BE2C (cell line): Measurements from ENCODE around the gene MAP4K1.
"Not testable (repeated sequence)": the region's sequence is repeated elsewhere in the genome, so short reads cannot be mapped to it uniquely, and the experiment has no call there.

Source experiments
- DNase-seq: peaks from one replicate; pipeline ENCODE4 v3.0.0-alpha.2; 2020
- H3K27me3 ChIP-seq: fragments of 250-450 bp; sonication (Bioruptor Pico); 2 replicates; pipeline ENCODE4 v1.5.1; 2020; ENCODE audit warnings: mild to moderate bottlenecking
- H3K36me3 ChIP-seq: fragments of 250-450 bp; sonication (Bioruptor Pico); 2 replicates; pipeline ENCODE4 v1.5.1; 2020; ENCODE audit warnings: mild to moderate bottlenecking
- H3K4me1 ChIP-seq: fragments of 250-450 bp; sonication (Bioruptor Pico); 2 replicates; pipeline ENCODE4 v1.5.1; 2020
- H3K4me3 ChIP-seq: 2 replicates; pipeline ENCODE4 v1.5.1; 2011; ENCODE audit warnings: low read depth, low read length
- H3K9me3 ChIP-seq: fragments of 250-450 bp; sonication (Bioruptor Pico); 2 replicates; pipeline ENCODE4 v1.5.1; 2020
- CTCF ChIP-seq: IDR thresholded peaks from 2 replicates; pipeline ENCODE4 v1.5.1; 2012; ENCODE audit warnings: mild to moderate bottlenecking, low read depth, low read length

MAP4K1 gene

GRCh38 chr19:38592940-38593339 lies 24.8 kb downstream of the MAP4K1 start:
- Histone ChIP-seq H3K4me3 (no peak overlapping the region), H3K36me3 (no peaks in the 10 kb centered on the region), H3K9me3 (no peaks in the 10 kb centered on the region), H3K27me3 (no peaks in the 10 kb centered on the region), H3K4me1 (no peaks in the 10 kb centered on the region)
- TF ChIP-seq CTCF = no peak
- no peak for DNase-seq

- Histone ChIP-seq H3K4me3 (no peak overlapping the region), H3K4me1 (no peaks in the 10 kb centered on the region), H3K27me3 (no peaks in the 10 kb centered on the region), H3K9me3 (no peaks in the 10 kb centered on the region), H3K36me3 (no peaks in the 10 kb centered on the region)
- TF ChIP-seq CTCF = no peak
- DNase-seq = no peak
These were observed 29.7 kb downstream of the MAP4K1 start for GRCh38 chr19:38588041-38588440.

GRCh38 chr19:38587562-38587961 lies 30.2 kb downstream of the MAP4K1 start:
- DNase-seq = no peak
- Histone ChIP-seq H3K27me3 (no peaks in the 10 kb centered on the region), H3K4me3 (no peak overlapping the region), H3K4me1 (no peaks in the 10 kb centered on the region), H3K9me3 (no peaks in the 10 kb centered on the region), H3K36me3 (no peaks in the 10 kb centered on the region)
- no peak for TF ChIP-seq CTCF

- H3K4me3 ChIP-seq = no peak overlapping the region
- H3K4me1 ChIP-seq = no peaks in the 10 kb centered on the region
- H3K36me3 ChIP-seq = no peaks in the 10 kb centered on the region
- no peak for TF ChIP-seq CTCF
- H3K27me3 ChIP-seq = no peaks in the 10 kb centered on the region
- no peaks in the 10 kb centered on the region for H3K9me3 ChIP-seq
- no peak for DNase-seq
These were observed 33.8 kb downstream of the MAP4K1 start for GRCh38 chr19:38583985-38584305.

GRCh38 chr19:38583219-38583984 lies 34.4 kb downstream of the MAP4K1 start:
- Histone ChIP-seq H3K27me3 (no peaks in the 10 kb centered on the region), H3K4me3 (no peak overlapping the region), H3K4me1 (no peaks in the 10 kb centered on the region), H3K36me3 (no peaks in the 10 kb centered on the region), H3K9me3 (no peaks in the 10 kb centered on the region)
- no peak for DNase-seq
- TF ChIP-seq CTCF = no peak

- H3K4me1 ChIP-seq = no peaks in the 10 kb centered on the region
- DNase-seq = no peak
- H3K27me3 ChIP-seq = no peaks in the 10 kb centered on the region
- H3K9me3 ChIP-seq = no peaks in the 10 kb centered on the region
- H3K36me3 ChIP-seq = no peaks in the 10 kb centered on the region
- TF ChIP-seq CTCF = no peak
- H3K4me3 ChIP-seq = no peak overlapping the region
These were observed 37.7 kb downstream of the MAP4K1 start for GRCh38 chr19:38580080-38580479.

- H3K4me3 ChIP-seq, H3K36me3 ChIP-seq, H3K27me3 ChIP-seq, H3K9me3 ChIP-seq, H3K4me1 ChIP-seq, DNase-seq: not testable (repeated sequence)
These were observed 38.4 kb downstream of the MAP4K1 start for GRCh38 chr19:38579304-38579703.
